ENCODE measurements around the gene SLC50A1.

SLC50A1 gene

DNA sequence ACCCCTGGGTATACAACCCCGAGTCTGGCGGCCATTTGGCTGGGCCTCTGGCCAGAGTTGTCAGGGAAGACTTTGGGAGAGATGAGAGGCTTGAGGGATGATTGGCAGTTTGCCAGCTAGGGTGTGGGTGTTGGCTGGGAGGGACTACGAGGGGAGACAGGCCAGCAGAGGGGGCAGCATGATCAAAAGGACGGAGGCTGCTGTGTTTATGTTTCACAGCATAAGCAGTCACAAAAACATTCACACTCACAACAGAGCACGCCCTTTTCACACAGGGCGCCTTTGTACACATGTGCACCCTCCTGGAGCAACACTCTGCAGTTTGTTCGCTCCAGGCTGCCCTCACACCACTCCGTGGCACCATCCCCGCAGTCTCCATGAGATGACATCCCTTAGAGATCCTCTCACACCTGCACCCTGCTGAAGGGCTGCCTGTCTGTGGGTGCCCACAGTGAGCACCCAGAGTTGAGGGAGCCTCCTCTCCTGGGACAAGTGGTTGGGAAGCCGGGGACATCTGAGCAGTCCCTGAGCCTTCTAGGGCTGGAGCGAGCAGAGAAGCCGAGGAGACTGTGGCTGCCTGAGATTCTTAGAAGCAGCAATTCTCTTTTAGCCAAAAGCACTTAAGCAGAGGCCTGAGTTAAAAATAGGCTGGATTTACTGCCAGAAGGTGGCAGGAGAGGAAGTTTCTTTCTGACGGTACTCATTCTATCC is 41.6 kb upstream of the SLC50A1 start:
- DNase-seq (ENCODE audit: low read depth, low spot score): peak; percentile 49
- TF ChIP-seq, protein P1, sequence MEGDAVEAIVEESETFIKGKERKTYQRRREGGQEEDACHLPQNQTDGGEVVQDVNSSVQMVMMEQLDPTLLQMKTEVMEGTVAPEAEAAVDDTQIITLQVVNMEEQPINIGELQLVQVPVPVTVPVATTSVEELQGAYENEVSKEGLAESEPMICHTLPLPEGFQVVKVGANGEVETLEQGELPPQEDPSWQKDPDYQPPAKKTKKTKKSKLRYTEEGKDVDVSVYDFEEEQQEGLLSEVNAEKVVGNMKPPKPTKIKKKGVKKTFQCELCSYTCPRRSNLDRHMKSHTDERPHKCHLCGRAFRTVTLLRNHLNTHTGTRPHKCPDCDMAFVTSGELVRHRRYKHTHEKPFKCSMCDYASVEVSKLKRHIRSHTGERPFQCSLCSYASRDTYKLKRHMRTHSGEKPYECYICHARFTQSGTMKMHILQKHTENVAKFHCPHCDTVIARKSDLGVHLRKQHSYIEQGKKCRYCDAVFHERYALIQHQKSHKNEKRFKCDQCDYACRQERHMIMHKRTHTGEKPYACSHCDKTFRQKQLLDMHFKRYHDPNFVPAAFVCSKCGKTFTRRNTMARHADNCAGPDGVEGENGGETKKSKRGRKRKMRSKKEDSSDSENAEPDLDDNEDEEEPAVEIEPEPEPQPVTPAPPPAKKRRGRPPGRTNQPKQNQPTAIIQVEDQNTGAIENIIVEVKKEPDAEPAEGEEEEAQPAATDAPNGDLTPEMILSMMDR (IDR thresholded peaks at IDR 0.05; ENCODE audit: low read depth, low read length): peak; percentile 52
- in situ Hi-C loops (cut with HindIII; ENCODE audit: low sequenced_read_pairs): no loop called here
- no peak overlapping the region for H3K4me3 ChIP-seq (ENCODE audit: low read depth, low read length)

DNA sequence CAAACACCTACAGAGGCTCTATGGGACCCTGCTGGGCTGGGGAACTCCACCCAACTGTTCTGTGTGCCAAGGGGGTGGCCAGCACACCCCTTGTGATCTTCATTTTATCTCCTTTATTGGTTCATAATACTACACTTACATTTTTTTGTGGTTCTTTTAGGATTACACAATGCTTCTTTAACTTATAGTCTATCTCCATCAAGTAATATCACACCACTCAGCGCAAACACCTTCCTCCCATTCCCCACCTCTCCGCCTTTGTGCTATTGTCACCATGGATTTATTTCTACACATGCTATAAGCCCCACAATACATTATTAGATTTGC is 41.1 kb upstream of the SLC50A1 start:
- in situ Hi-C loops (cut with HindIII; ENCODE audit: low sequenced_read_pairs): no loop called here
- no peak overlapping the region for H3K4me3 ChIP-seq (ENCODE audit: low read depth, low read length)
- no peak for DNase-seq (ENCODE audit: low read depth, low spot score)
- TF ChIP-seq, protein P1 (IDR thresholded peaks at IDR 0.05; ENCODE audit: low read depth, low read length): no peak

DNA sequence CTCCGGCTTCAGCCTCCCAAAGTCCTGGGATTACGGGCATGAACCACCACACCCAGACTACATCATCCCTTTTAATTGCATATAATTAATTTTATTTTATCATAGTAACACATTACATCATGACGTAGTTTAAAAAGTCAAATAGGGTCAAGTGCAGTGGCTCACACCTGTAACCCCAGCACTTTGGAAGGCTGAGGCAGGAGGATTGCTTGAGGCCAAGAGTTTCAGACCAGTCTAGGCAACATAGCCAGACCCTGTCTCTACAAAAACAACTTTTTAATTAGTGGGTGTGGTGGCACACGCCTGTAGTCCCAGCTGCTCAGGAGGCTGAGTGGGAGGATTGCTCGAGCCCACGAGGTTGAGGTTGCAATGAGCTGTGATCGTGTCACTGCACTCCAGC is 36.3 kb upstream of the SLC50A1 start:
- no peak overlapping the region for H3K4me3 ChIP-seq (ENCODE audit: low read depth, low read length)
- DNase-seq (ENCODE audit: low read depth, low spot score): no peak
- in situ Hi-C loops (cut with HindIII; ENCODE audit: low sequenced_read_pairs): no loop called here
- TF ChIP-seq, protein P1 (IDR thresholded peaks at IDR 0.05; ENCODE audit: low read depth, low read length): no peak

DNA sequence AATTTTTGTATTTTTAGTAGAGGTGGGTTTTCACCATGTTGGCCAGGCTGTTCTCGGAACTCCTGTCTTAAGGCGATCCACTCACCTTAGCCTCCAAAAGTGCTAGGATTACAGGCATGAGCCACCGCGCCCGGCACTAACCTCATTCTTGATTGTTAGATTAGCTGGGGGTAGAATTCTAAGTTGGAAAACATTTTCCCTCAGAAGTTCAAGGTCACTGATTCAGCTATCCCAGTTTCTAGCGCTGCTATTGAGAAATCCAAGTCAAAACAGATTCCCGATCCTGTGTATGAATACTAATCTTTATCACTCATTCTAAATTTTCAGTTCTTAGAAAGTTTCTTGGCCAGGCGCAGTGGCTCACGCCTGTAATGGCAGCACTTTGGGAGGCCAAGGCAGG is 32.3 kb upstream of the SLC50A1 start:
- no peak for DNase-seq (ENCODE audit: low read depth, low spot score)
- H3K4me3 ChIP-seq (ENCODE audit: low read depth, low read length): no peak overlapping the region
- in situ Hi-C loops (cut with HindIII; ENCODE audit: low sequenced_read_pairs): no loop called here
- TF ChIP-seq, protein P1 (IDR thresholded peaks at IDR 0.05; ENCODE audit: low read depth, low read length): no peak

DNA sequence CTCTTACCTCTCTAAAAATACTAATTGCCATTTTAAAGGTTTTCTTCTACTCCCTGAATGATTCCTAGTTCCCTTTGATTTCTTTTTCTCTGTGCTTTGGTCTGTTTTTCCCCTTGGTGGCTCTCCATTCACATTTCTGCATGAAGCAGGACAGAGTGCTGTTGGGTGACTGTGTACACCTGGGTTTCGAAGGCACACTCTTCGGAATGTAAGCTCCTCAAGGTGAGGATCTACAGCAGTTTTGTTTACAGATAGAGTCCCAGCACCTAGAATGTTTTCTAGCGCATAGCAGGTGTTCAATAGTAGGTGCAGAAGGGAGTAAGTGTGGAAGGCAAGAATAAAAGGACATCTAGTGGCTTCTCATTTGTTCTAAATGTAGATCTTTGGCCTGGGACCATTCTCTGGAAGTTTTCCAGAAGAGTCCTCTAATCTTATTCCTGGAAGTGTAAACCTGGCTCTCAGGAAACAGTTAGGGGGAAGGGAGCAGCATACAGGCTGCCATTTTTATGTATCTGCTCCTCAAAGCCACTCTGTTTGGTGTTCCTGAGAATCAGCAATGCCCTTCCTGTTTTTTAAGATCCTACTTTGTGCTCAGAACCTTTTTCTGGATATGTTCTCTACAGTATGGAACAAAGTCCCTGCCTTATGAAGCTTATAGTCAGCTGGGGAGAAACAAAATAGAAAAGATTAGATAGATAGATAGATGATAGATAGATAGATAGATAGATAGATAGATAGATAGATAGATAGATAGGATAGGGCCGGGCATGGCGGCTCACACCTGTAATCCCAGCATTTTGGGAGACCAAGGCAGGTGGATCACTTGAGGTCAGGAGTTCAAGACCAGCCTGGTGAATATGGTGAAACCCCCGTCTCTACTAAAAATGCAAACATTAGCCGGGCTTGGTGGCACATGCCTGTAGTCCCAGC is 30.8 kb upstream of the SLC50A1 start:
- no peak overlapping the region for H3K4me3 ChIP-seq (ENCODE audit: low read depth, low read length)
- TF ChIP-seq, protein P1 (IDR thresholded peaks at IDR 0.05; ENCODE audit: low read depth, low read length): no peak
- in situ Hi-C loops (cut with HindIII; ENCODE audit: low sequenced_read_pairs): no loop called here
- DNase-seq (ENCODE audit: low read depth, low spot score): no peak

DNA sequence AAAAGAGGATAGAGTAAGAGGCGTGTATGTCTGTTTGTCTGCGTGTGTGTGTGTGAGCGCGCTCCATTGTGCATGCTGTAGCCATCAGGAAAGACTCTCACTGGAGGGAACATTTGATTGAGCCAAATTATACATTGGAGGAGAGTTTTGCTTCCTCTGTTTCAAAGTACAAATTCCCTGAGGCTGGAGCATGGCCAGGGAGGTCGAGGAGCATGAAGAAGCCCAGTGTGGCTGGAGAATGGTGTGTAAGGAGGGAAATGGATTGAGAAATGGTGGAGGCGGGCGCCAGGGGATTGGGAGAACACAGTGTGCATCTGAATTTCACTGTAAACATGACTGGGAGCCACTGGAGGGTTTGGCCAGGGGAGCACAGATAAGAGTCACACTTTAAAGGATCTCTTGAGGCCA is 30.0 kb upstream of the SLC50A1 start:
- in situ Hi-C loops (cut with HindIII; ENCODE audit: low sequenced_read_pairs): no loop called here
- H3K4me3 ChIP-seq (ENCODE audit: low read depth, low read length): no peak overlapping the region
- TF ChIP-seq, protein P1 (IDR thresholded peaks at IDR 0.05; ENCODE audit: low read depth, low read length): no peak
- no peak for DNase-seq (ENCODE audit: low read depth, low spot score)

Measured in astrocyte of the spinal cord (primary cell).